Left ventricle myocardium inferior (tissue), 1 donor: ENCODE results near the gene KIF16B. TPM values are rescaled to one million over a fixed set of nuclear protein-coding genes. Genes with fewer than 3 reads are reported as not detected.
"Not testable (repeated sequence)": the region's sequence is repeated elsewhere in the genome, so short reads cannot be mapped to it uniquely, and the experiment has no call there.

Source experiments
- DNase-seq: peaks from one replicate; pipeline ENCODE4 v3.0.0-alpha.2; 2020
- H3K27ac ChIP-seq: fragments of 200-600 bp; replicated peaks from 2 replicates; pipeline ENCODE4 v1.8.0; 2021
- H3K27me3 ChIP-seq: fragments of 200-600 bp; 2 replicates; pipeline ENCODE4 v1.8.0; 2021; ENCODE audit warnings: low read depth
- H3K36me3 ChIP-seq: fragments of 200-600 bp; 2 replicates; pipeline ENCODE4 v1.8.0; 2021
- H3K4me1 ChIP-seq: fragments of 200-600 bp; 2 replicates; pipeline ENCODE4 v1.8.0; 2021
- H3K4me3 ChIP-seq: fragments of 200-600 bp; 2 replicates; pipeline ENCODE4 v1.8.0; 2021; ENCODE audit warnings: mild to moderate bottlenecking, moderate library complexity
- H3K9me3 ChIP-seq: fragments of 200-600 bp; replicated peaks from 2 replicates; pipeline ENCODE4 v1.8.0; 2021
- intact Hi-C: fragments of 100-400 bp; cut with micrococcal nuclease; formaldehyde crosslinking; loops from one replicate; pipeline ENCODE4 v1.11.0; 2022
- total RNA-seq: library from RNA; stranded (reverse); fragmentation: NEBNext Ultra II Directional; extraction: Animal tissue kit (Norgen Biotek cat#: 25700); gene quantifications from one replicate; pipeline ENCODE4 v1.2.1, GENCODE V29; 2021
- TF ChIP-seq, protein P1 (sequence below): fragments of 200-600 bp; IDR thresholded peaks from 2 replicates; pipeline ENCODE4 v1.8.0; 2021; ENCODE audit warnings: antibody characterized with exemption, mild to moderate bottlenecking, borderline replicate concordance
- donor health status: DM: no; HTN: yes; CAD: no; lungs with severe emphysema.

KIF16B gene
- total RNA-seq, 1 donor from 2014 or later, result 16.4 TPM

GRCh38 chr20:16531485-16531884 lies 41.8 kb downstream of the KIF16B start:
- TF ChIP-seq, protein P1, sequence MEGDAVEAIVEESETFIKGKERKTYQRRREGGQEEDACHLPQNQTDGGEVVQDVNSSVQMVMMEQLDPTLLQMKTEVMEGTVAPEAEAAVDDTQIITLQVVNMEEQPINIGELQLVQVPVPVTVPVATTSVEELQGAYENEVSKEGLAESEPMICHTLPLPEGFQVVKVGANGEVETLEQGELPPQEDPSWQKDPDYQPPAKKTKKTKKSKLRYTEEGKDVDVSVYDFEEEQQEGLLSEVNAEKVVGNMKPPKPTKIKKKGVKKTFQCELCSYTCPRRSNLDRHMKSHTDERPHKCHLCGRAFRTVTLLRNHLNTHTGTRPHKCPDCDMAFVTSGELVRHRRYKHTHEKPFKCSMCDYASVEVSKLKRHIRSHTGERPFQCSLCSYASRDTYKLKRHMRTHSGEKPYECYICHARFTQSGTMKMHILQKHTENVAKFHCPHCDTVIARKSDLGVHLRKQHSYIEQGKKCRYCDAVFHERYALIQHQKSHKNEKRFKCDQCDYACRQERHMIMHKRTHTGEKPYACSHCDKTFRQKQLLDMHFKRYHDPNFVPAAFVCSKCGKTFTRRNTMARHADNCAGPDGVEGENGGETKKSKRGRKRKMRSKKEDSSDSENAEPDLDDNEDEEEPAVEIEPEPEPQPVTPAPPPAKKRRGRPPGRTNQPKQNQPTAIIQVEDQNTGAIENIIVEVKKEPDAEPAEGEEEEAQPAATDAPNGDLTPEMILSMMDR, result no peak
- no peaks in the 10 kb centered on the region for H3K36me3 ChIP-seq
- no peak for DNase-seq
- H3K9me3 ChIP-seq, result no peaks in the 10 kb centered on the region
- peaks cover 16% of the 10 kb centered on the region for H3K4me1 ChIP-seq
- no peak overlapping the region for H3K4me3 ChIP-seq
- H3K27me3 ChIP-seq, result no peaks in the 10 kb centered on the region
- intact Hi-C loops, result no loop called here
- no peak overlapping the region for H3K27ac ChIP-seq

DNA sequence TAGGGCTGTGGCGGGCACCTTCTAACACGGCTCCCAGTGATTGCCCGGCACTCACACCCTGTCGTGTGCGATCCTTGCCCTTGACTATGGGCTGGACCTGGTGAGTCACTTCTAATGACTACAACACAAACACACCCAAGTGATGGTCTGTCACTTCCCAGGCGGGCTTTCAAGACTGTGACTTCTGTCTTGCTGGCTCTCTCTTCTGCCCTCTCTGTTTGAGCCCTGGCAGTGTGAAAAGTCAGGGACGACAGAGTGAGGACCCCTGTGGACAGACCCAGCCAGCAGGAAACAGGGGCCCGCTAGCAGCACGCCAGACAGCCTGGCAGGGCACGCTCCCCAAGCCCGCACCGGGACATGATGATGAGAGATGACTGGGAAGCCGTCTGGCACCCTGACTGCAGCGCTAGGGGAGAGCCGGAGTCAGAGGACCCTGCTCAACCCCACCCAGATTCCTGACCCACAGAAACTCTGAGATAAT lies 43.0 kb downstream of the KIF16B start:
- TF ChIP-seq, protein P1, result no peak
- intact Hi-C loops, result no loop called here

GRCh38 chr20:16528078-16528477 lies 45.2 kb downstream of the KIF16B start:
- TF ChIP-seq, protein P1, result no peak
- Histone ChIP-seq H3K27me3 (no peaks in the 10 kb centered on the region), H3K27ac (no peak overlapping the region), H3K36me3 (peaks cover 7% of the 10 kb centered on the region), H3K9me3 (peaks cover 10% of the 10 kb centered on the region), H3K4me3 (no peak overlapping the region), H3K4me1 (peaks cover 2% of the 10 kb centered on the region)
- intact Hi-C loops, result no loop called here
- no peak for DNase-seq

More for the DNA sequence above, 43.0 kb downstream of the KIF16B start:
- Histone ChIP-seq H3K36me3 (no peaks in the 10 kb centered on the region), H3K9me3 (no peaks in the 10 kb centered on the region), H3K4me1 (peaks cover 14% of the 10 kb centered on the region), H3K4me3 (no peak overlapping the region), H3K27ac (no peak overlapping the region), H3K27me3 (no peaks in the 10 kb centered on the region)
- DNase-seq, result no peak

GRCh38 chr20:16527438-16527837 lies 45.8 kb downstream of the KIF16B start:
- Histone ChIP-seq H3K4me3 (no peak overlapping the region), H3K36me3 (peaks cover 7% of the 10 kb centered on the region), H3K27me3 (no peaks in the 10 kb centered on the region), H3K4me1 (no peaks in the 10 kb centered on the region), H3K27ac (no peak overlapping the region), H3K9me3 (peaks cover 10% of the 10 kb centered on the region)
- TF ChIP-seq, protein P1, result no peak
- intact Hi-C loops, result no loop called here
- no peak for DNase-seq

- H3K4me3 ChIP-seq, result no peak overlapping the region
- no peaks in the 10 kb centered on the region for H3K4me1 ChIP-seq
- peaks cover 10% of the 10 kb centered on the region for H3K9me3 ChIP-seq
- TF ChIP-seq, protein P1, result no peak
- intact Hi-C loops, result no loop called here
- H3K27ac ChIP-seq, result no peak overlapping the region
- DNase-seq, result no peak
- H3K27me3 ChIP-seq, result no peaks in the 10 kb centered on the region
- peaks cover 7% of the 10 kb centered on the region for H3K36me3 ChIP-seq
Measured at GRCh38 chr20:16526433-16527380, 46.5 kb downstream of the KIF16B start.

DNA sequence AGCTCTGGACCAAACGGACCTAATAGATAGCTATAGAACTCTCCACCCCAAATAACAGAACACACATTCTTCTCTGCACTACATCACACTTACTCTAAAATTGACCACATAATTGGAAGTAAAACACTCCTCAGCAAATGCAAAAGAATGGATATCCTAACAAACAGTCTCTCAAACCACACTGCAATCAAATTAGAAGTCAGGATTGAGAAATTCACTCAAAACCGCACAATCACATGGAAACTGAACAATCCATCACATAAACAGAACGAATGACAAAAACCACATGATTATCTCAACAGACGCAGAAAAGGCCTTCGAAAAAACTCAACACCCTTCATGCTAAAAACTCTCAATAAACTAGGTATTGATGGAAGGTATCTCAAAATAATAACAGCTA lies 50.6 kb downstream of the KIF16B start:
- H3K4me1 ChIP-seq, H3K36me3 ChIP-seq, intact Hi-C loops, DNase-seq, H3K27ac ChIP-seq, H3K4me3 ChIP-seq, H3K27me3 ChIP-seq: not testable (repeated sequence)
- peaks cover 10% of the 10 kb centered on the region for H3K9me3 ChIP-seq
